H1 (cell line): ENCODE data around the gene MBOAT2. TPM values are rescaled to one million over a fixed set of nuclear protein-coding genes. Genes with fewer than 3 reads are reported as not detected.

ENCODE experiments used
- BRCA1 ChIP-seq: IDR thresholded peaks from 2 replicates; pipeline ENCODE4 v1.6.1; 2012; ENCODE audit warnings: low read depth, low read length, improper control_type of control experiment
- CTBP2 ChIP-seq: IDR thresholded peaks from 2 replicates; pipeline ENCODE4 v1.7.0; 2011; ENCODE audit warnings: borderline replicate concordance, mild to moderate bottlenecking, moderate library complexity, mixed read lengths, low read length; ENCODE audit not compliant: insufficient read depth, insufficient read length
- EP300 ChIP-seq, 2 experiments: IDR thresholded peaks; 1 replicate in 1 of 2; 2 replicates in 1 of 2; pipeline ENCODE4 v1.6.1; 2011 to 2012; ENCODE audit warnings: low read depth in 2 of 2, low read length in 2 of 2, mild to moderate bottlenecking in 2 of 2, borderline replicate concordance in 1 of 2, inconsistent platforms in 1 of 2, moderate library complexity in 1 of 2
- KDM4A ChIP-seq: IDR thresholded peaks from one replicate; pipeline ENCODE4 v1.7.1; 2012; ENCODE audit warnings: low read depth, mild to moderate bottlenecking, moderate library complexity, low read length, inconsistent platforms; ENCODE audit not compliant: severe bottlenecking
- TCF12 ChIP-seq: IDR thresholded peaks from 2 replicates; pipeline ENCODE4 v1.6.1; 2011; ENCODE audit warnings: low read depth, mild to moderate bottlenecking, low read length
- USF2 ChIP-seq: IDR thresholded peaks from 2 replicates; pipeline ENCODE4 v1.6.1; 2011; ENCODE audit warnings: low read length, improper control_type of control experiment
- ZNF274 ChIP-seq: IDR thresholded peaks from 2 replicates; pipeline ENCODE4 v1.7.0; 2012; ENCODE audit warnings: low read length, borderline replicate concordance; ENCODE audit errors: extremely low read depth
- polyA plus RNA-seq, 7 experiments: library from polyadenylated mRNA; depleted of rRNA in 3 of 7; stranded (reverse) in 5 of 7; unstranded in 2 of 7; fragments of >200 nt in 5 of 7; fragments of 200-250 nt in 2 of 7; gene quantifications; 1 replicate in 5 of 7; 2 replicates in 1 of 7; 4 replicates in 1 of 7; pipeline versions ENCODE4 v1.2.1 to v1.2.3, GENCODE V29; 2011 to 2013; ENCODE audit warnings: missing spikeins in 2 of 7, mixed read lengths in 2 of 7
- total RNA-seq: library from RNA; stranded (reverse); fragmentation: NEBNext Ultra II Directional; extraction: Animal tissue kit (Norgen Biotek cat#: 25700); gene quantifications from 2 replicates; pipeline ENCODE4 v1.2.1, GENCODE V29; 2021

The MBOAT2 gene
- total and polyA plus RNA-seq, 2 of the 8 experiments (the other 6 are each of a cell fraction or from before 2014, with no cell fraction given), result 11.2 to 23.4 TPM

DNA sequence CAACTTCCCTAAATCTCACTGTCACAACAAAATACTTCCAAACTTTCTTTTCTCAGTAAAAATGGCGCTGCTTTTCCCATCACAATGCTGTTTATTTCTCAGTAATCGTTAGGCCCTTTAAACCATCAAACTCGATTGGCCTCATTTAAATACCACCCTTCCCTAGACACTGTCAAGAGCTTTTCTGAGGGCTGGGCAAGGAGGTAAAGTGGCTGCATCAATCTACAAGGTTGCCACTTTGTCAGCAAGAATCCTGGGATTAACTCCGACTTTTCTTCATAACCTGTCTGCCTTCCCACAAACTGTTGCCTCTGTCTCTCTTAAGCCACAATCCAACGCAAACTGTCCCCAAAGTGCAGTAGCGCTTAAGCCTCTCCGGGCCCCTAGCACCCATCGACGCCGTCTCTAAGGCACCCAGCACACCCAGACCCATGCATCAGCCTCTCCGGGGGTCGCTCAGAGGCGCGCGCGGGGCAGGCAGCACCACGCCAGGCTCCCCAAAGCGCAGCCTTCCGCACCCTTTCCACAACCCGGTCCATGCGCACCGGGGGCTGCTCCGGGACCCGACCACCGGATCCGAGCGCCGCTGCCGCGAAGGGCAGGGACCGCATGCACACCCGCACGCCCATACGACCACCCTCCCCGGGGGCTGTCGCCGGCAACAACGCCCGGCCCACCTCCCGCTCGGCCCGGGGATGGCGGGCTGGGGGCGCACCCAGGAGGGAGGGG, 683 bp downstream of the MBOAT2 start (continued):
- no peak for TF ChIP-seq TCF12
- TF ChIP-seq ZNF274, result no peak
- TF ChIP-seq EP300 (IDR thresholded peaks at IDR 0.05; ENCODE audit: borderline replicate concordance in 1 of 2, low read depth in 2 of 2, low read length in 2 of 2), result no peak
- TF ChIP-seq BRCA1, result no peak
- no peak for TF ChIP-seq USF2
- TF ChIP-seq KDM4A, result peak; percentile 83
- TF ChIP-seq CTBP2, result no peak
